ENCODE results near the gene GALK1. TPM values are rescaled to one million over a fixed set of nuclear protein-coding genes. Genes with fewer than 3 reads are reported as not detected.
A peak's percentile ranks its signal among the peaks of the same experiment; 100 is the strongest.

GALK1 gene
- total and polyA plus RNA-seq, 2 of the 13 experiments (the other 11 are each of a cell fraction or from before 2014, with no cell fraction given): 59.9 to 93.6 TPM

DNA sequence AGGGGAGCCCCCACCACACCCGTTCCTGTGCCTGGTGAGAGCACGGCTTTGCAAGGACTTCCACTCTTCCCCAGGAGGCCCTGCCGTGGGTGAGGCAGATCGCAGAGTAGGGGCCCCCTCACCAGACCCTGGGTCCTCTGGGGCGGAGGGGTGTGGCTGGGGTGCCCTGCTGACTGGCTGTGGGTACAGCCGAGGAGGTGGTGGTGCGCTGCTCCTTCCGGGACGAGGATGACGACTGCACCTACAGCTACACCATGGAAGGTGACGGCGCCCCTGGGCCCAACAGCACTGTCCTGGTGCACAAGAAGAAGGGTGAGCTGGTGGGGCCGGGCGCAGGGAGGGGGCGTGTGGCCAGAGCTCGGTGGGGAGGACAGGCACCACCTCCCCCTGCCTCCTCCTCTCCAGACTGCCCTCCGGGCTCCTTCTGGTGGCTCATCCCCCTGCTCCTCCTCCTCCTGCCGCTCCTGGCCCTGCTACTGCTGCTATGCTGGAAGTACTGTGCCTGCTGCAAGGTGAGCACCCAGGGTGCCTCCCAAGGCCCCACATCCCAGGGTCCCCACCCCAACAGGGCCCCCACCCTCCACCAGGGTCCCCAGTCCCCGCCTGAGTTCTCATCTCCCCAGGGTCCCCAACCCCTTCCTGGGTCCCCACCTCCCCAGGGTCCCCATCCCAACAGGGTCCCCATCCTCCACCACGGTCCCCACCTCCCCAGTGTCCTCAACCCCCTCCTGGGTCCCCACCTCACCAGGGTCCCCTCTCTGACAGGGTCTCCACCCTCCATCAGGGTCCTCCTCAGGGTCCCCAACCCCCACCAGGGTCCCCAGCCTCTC is 27.6 kb downstream of the GALK1 start:
- H3K79me2 ChIP-seq (ENCODE audit: insufficient read depth, low read length): no peaks in the 10 kb centered on the region
- peak overlapping the region; percentile 58; the same call in 1 of the 2 replicates for H3K4me2 ChIP-seq (ENCODE audit: low read depth, low read length)
- TF ChIP-seq KLF11 (CRISPR knock-in tag; IDR thresholded peaks at IDR 0.05) (no peak), IRF1 (CRISPR knock-in tag; IDR thresholded peaks at IDR 0.05; ENCODE audit: low read depth) (peak; percentile 11; the same call in 1 of the 2 replicates), ZNF263 (CRISPR knock-in tag; IDR thresholded peaks at IDR 0.05) (peak; percentile 92)
- H3K4me3 ChIP-seq (replicated peaks in 1 of 3; ENCODE audit: insufficient read depth in 1 of 3, low read depth in 2 of 3, low read length in 3 of 3): no peak overlapping the region; a peak in 1 of 6 replicates
- H3K27me3 ChIP-seq (ENCODE audit: control insufficient read depth in 1 of 2, insufficient read depth in 2 of 2, low read length in 2 of 2): peaks cover 0 to 4% of the 10 kb centered on the region in 2 experiments; a peak in 2 of 5 replicates
- ChIA-PET CTCF (ENCODE audit: low intra/inter-chr PET ratio, low total read pairs) (no interaction called here), POLR2A (interaction anchor here (0.5 to 2.0 kb wide), 12 partner anchors 10 to 260 kb away, joined by 3 to 21 read pairs (median 4); partner anchors contain the start of genes ITGB4 and SMIM5)
- H3K4me1 ChIP-seq (ENCODE audit: insufficient read depth, low read length): peaks cover 56% of the 10 kb centered on the region
- FAIRE-seq (no peak), ATAC-seq (no peak; the same call in 2 of the 3 replicates), DNase-seq (ENCODE audit: low spot score) (no peak)
- no peaks in the 10 kb centered on the region for H4K20me1 ChIP-seq (ENCODE audit: insufficient read depth, low read length)
- in situ Hi-C loops (cut with HindIII; ENCODE audit: extremely low pct_ligation_motif_present, low pct_unique_long_range_greater_than_20kb): no loop called here
- WGBS (ENCODE audit: low lambda C conversion rate): 73% methylated on average over 15 of the region's 20 CpGs
- H3K27ac ChIP-seq (ENCODE audit: extremely low read length, insufficient read depth, low read length): no peak overlapping the region
- BruUV-seq (replicated peaks): no TSS peak
- no peaks in the 10 kb centered on the region for H3K9me3 ChIP-seq (ENCODE audit: low read length)
- intact Hi-C loops (cut with micrococcal nuclease; ENCODE audit: unreplicated experiment): no loop called here
- H3K9ac ChIP-seq (ENCODE audit: insufficient read depth, low read depth, low read length): no peak overlapping the region
- no peaks in the 10 kb centered on the region for H3K36me3 ChIP-seq (replicated peaks in 1 of 2; ENCODE audit: control insufficient read depth in 1 of 2, insufficient read depth in 2 of 2, low read length in 2 of 2)
- H2AFZ ChIP-seq (ENCODE audit: low read length): no peak overlapping the region

GRCh38 chr17:75736173-75736835 is 28.7 kb downstream of the GALK1 start:
- no peak overlapping the region for H2AFZ ChIP-seq (ENCODE audit: low read length)
- TF ChIP-seq ZNF484 (CRISPR knock-in tag; IDR thresholded peaks at IDR 0.05; ENCODE audit: borderline replicate concordance, low read depth) (no peak), ZNF225 (CRISPR knock-in tag; IDR thresholded peaks at IDR 0.05) (peak; percentile 28; the same call in 1 of the 2 replicates), HNRNPK (IDR thresholded peaks at IDR 0.05; ENCODE audit: low read depth, low read length, poor library complexity, severe bottlenecking) (no peak), FIP1L1 (IDR thresholded peaks at IDR 0.05; ENCODE audit: borderline replicate concordance, insufficient read depth, low read depth, low read length) (no peak), FOXK1 (CRISPR knock-in tag; IDR thresholded peaks at IDR 0.05; ENCODE audit: borderline replicate concordance, low read depth) (no peak), TOE1 (CRISPR knock-in tag; IDR thresholded peaks at IDR 0.05) (no peak), ZNF274 (CRISPR knock-in tag; IDR thresholded peaks at IDR 0.05) (0 out of 2 replicates have a peak, but pooled peaks have one; percentile 41), HOXA3 (CRISPR knock-in tag; IDR thresholded peaks at IDR 0.05) (no peak), ZMAT3 (CRISPR knock-in tag; conservative IDR thresholded peaks at IDR 0.05) (no peak), ZC3H13 (CRISPR knock-in tag; IDR thresholded peaks at IDR 0.05) (no peak), HNRNPL (IDR thresholded peaks at IDR 0.05; ENCODE audit: low read depth, low read length) (peak; percentile 73; the same call in 1 of the 2 replicates)
- TF ChIP-seq, protein P1, sequence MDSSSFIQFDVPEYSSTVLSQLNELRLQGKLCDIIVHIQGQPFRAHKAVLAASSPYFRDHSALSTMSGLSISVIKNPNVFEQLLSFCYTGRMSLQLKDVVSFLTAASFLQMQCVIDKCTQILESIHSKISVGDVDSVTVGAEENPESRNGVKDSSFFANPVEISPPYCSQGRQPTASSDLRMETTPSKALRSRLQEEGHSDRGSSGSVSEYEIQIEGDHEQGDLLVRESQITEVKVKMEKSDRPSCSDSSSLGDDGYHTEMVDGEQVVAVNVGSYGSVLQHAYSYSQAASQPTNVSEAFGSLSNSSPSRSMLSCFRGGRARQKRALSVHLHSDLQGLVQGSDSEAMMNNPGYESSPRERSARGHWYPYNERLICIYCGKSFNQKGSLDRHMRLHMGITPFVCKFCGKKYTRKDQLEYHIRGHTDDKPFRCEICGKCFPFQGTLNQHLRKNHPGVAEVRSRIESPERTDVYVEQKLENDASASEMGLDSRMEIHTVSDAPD (CRISPR knock-in tag; IDR thresholded peaks at IDR 0.05): no peak
- no peaks in the 10 kb centered on the region for H3K79me2 ChIP-seq (ENCODE audit: insufficient read depth, low read length)
- no peak overlapping the region for H3K4me2 ChIP-seq (ENCODE audit: low read depth, low read length)
- no peaks in the 10 kb centered on the region for H3K9me3 ChIP-seq (ENCODE audit: low read length)
- 83% methylated on average over 26 of the region's 26 CpGs for WGBS (ENCODE audit: low lambda C conversion rate)
- peaks cover 0 to 4% of the 10 kb centered on the region in 2 experiments; a peak in 1 of 5 replicates for H3K27me3 ChIP-seq (ENCODE audit: control insufficient read depth in 1 of 2, insufficient read depth in 2 of 2, low read length in 2 of 2)
- no peak overlapping the region for H3K9ac ChIP-seq (ENCODE audit: insufficient read depth, low read depth, low read length)
- FAIRE-seq: no peak
- intact Hi-C loops (cut with micrococcal nuclease; ENCODE audit: unreplicated experiment): no loop called here
- no peak overlapping the region for H3K4me3 ChIP-seq (replicated peaks in 1 of 3; ENCODE audit: insufficient read depth in 1 of 3, low read depth in 2 of 3, low read length in 3 of 3)
- peaks cover 61% of the 10 kb centered on the region for H3K4me1 ChIP-seq (ENCODE audit: insufficient read depth, low read length)
- POLR2A ChIA-PET: no interaction called here
- CTCF ChIA-PET (ENCODE audit: low intra/inter-chr PET ratio, low total read pairs): no interaction called here
- no peak for ATAC-seq
- no peaks in the 10 kb centered on the region for H3K36me3 ChIP-seq (replicated peaks in 1 of 2; ENCODE audit: control insufficient read depth in 1 of 2, insufficient read depth in 2 of 2, low read length in 2 of 2)
- DNase-seq (ENCODE audit: low spot score): no peak
- H3K27ac ChIP-seq (ENCODE audit: extremely low read length, insufficient read depth, low read length): no peak overlapping the region
- in situ Hi-C loops (cut with HindIII; ENCODE audit: extremely low pct_ligation_motif_present, low pct_unique_long_range_greater_than_20kb): no loop called here
- no peaks in the 10 kb centered on the region for H4K20me1 ChIP-seq (ENCODE audit: insufficient read depth, low read length)
- no TSS peak for BruUV-seq (replicated peaks)

Data from HepG2 (cell line).